Prostate gland (tissue), 2 donors: ENCODE results near the gene STAT1. TPM values are rescaled to one million over a fixed set of nuclear protein-coding genes. Genes with fewer than 3 reads are reported as not detected.

Experiments used
- DNase-seq: peaks from one replicate; pipeline ENCODE4 v3.0.0-alpha.2; 2019; ENCODE audit warnings: low spot score
- H3K27ac ChIP-seq, 2 donors: fragments of 200-600 bp; sonication (generic); 2 replicates each; pipeline ENCODE4 v1.5.1; 2017 to 2019
- H3K27me3 ChIP-seq: fragments of 200-600 bp; sonication (generic); replicated peaks from 2 replicates; pipeline ENCODE4 v1.5.1; 2019; ENCODE audit not compliant: insufficient read depth
- H3K36me3 ChIP-seq, 2 donors: fragments of 200-600 bp; sonication (generic); 1 replicate in 1 of 2; 2 replicates in 1 of 2; pipeline versions ENCODE4 v1.5.1 to v1.8.1; 2017 to 2019
- H3K4me1 ChIP-seq: fragments of 200-600 bp; sonication (generic); replicated peaks from 2 replicates; pipeline ENCODE4 v1.5.1; 2019
- H3K4me3 ChIP-seq, 2 donors: fragments of 200-600 bp; sonication (generic); 2 replicates each; pipeline ENCODE4 v1.5.1; 2017 to 2019
- H3K9me3 ChIP-seq: fragments of 200-600 bp; sonication (generic); 2 replicates; pipeline ENCODE4 v1.5.1; 2017
- CTCF ChIP-seq, 4 experiments: fragments of 200-600 bp in 2 of 4; fragments of 450-650 bp in 2 of 4; sonication (generic) in 2 of 4; IDR thresholded peaks; 1 replicate in 3 of 4; 2 replicates in 1 of 4; pipeline ENCODE4 v1.5.1; 2016 to 2019; ENCODE audit warnings: antibody characterized with exemption in 4 of 4, mild to moderate bottlenecking in 2 of 4, moderate library complexity in 2 of 4
- POLR2A ChIP-seq: fragments of 450-650 bp; IDR thresholded peaks from one replicate; pipeline ENCODE4 v1.6.1; 2016; ENCODE audit warnings: antibody characterized with exemption, mild to moderate bottlenecking
- POLR2AphosphoS5 ChIP-seq: sonication (generic); formaldehyde crosslinking; IDR thresholded peaks from one replicate; pipeline ENCODE4 v1.6.1; 2017; ENCODE audit warnings: antibody characterized with exemption
- WGBS: methylation state at CpG from one replicate; pipeline ENCODE4 v1.1.5; 2018; 5-methylcytosine and 5-hydroxymethylcytosine counted together
- intact Hi-C: fragments of 100-400 bp; cut with DNase I; formaldehyde crosslinking; loops from one replicate; pipeline ENCODE4 v1.14.2; 2022
- total RNA-seq, 2 donors: library from RNA; depleted of rRNA; stranded (reverse); fragments of >200 nt; gene quantifications; one replicate each; pipeline ENCODE4 v1.1.0, GENCODE V29; 2016

STAT1 gene
- 10 to 100 TPM; 53.3 to 64.1 TPM for total RNA-seq

GRCh38 chr2:191013932-191014652 is at the start of gene STAT1:
Gene STAT1, minus strand, starts transcription at chr2:191014171. Its CDS starts 4,168 bp downstream, at chr2:191010003.
- Histone ChIP-seq H3K4me3 (peak within 1 kb of the TSS; percentile 83 to 99), H3K27ac (peak within 1 kb of the TSS; percentile 92 to 94), H3K4me1 (peaks cover 2% of the 10 kb centered on the region), H3K27me3 (no peaks in the 10 kb centered on the region), H3K9me3 (no peaks in the 10 kb centered on the region), H3K36me3 (no peaks in the 10 kb centered on the region)
- peak; percentile 89 for DNase-seq
- WGBS = under 1% methylated on average over 63 of the region's 68 CpGs
- intact Hi-C loops = loop anchor here (5.0 kb wide), 1 partner anchor 132 kb away; the partner anchor contains the start of gene GLS
- peak; percentile 92 for TF ChIP-seq POLR2AphosphoS5
- TF ChIP-seq POLR2A = peak; percentile 86
- peak in 1 of 4 experiments; percentile 43 for TF ChIP-seq CTCF (IDR thresholded peaks at IDR 0.05)

- intact Hi-C loops = no loop called here
- Histone ChIP-seq H3K4me1 (no peaks in the 10 kb centered on the region), H3K27me3 (no peaks in the 10 kb centered on the region), H3K4me3 (no peak overlapping the region), H3K27ac (no peak overlapping the region), H3K36me3 (no peaks in the 10 kb centered on the region), H3K9me3 (no peaks in the 10 kb centered on the region)
- TF ChIP-seq POLR2A (no peak), CTCF (IDR thresholded peaks at IDR 0.05) (no peak), POLR2AphosphoS5 (no peak)
- 93% methylated on average over 1 of the region's 1 CpG for WGBS
- no peak for DNase-seq
These were observed 49.6 kb upstream of the STAT1 start for GRCh38 chr2:191063584-191063983.

GRCh38 chr2:191061381-191061980 is 47.5 kb upstream of the STAT1 start:
- Histone ChIP-seq H3K27ac (no peak overlapping the region), H3K36me3 (no peaks in the 10 kb centered on the region), H3K4me3 (no peak overlapping the region), H3K4me1 (no peaks in the 10 kb centered on the region), H3K27me3 (no peaks in the 10 kb centered on the region), H3K9me3 (no peaks in the 10 kb centered on the region)
- DNase-seq = no peak
- intact Hi-C loops = no loop called here
- WGBS = 87% methylated on average over 4 of the region's 4 CpGs
- TF ChIP-seq POLR2AphosphoS5 (no peak), CTCF (IDR thresholded peaks at IDR 0.05) (no peak), POLR2A (no peak)

GRCh38 chr2:191059308-191059707 is 45.3 kb upstream of the STAT1 start:
- Histone ChIP-seq H3K27me3 (no peaks in the 10 kb centered on the region), H3K4me3 (no peak overlapping the region), H3K9me3 (no peaks in the 10 kb centered on the region), H3K27ac (no peak overlapping the region), H3K36me3 (no peaks in the 10 kb centered on the region), H3K4me1 (no peaks in the 10 kb centered on the region)
- intact Hi-C loops = loop anchor here (10.0 kb wide), 1 partner anchor 465 kb away; no protein-coding TSS in a partner anchor
- TF ChIP-seq POLR2A = no peak
- no peak for TF ChIP-seq POLR2AphosphoS5
- no peak for TF ChIP-seq CTCF (IDR thresholded peaks at IDR 0.05)
- DNase-seq = no peak
- WGBS = 91% methylated on average over 3 of the region's 3 CpGs
